ENCODE results near the gene DGLUCY.

Gene DGLUCY

GRCh38 chr14:91238085-91238484 lies 124.2 kb downstream of the DGLUCY start:
- H3K36me3 ChIP-seq (ENCODE audit: control insufficient read depth in 2 of 2, insufficient read depth in 1 of 2, low read length in 2 of 2): no peaks in the 10 kb centered on the region
- ChIA-PET CTCF (no interaction called here), POLR2A (no interaction called here)
- no peak overlapping the region for H3K4me3 ChIP-seq (ENCODE audit: low read depth, low read length)
- no peaks in the 10 kb centered on the region for H3K4me1 ChIP-seq (ENCODE audit: control insufficient read depth, insufficient read depth, low read length)
- TF ChIP-seq ZNF585B (tag by site-specific recombination; IDR thresholded peaks at IDR 0.05): no peak
- no peak for TF ChIP-seq ZSCAN5A (tag by site-specific recombination; IDR thresholded peaks at IDR 0.05)
- TF ChIP-seq TRIM28 (IDR thresholded peaks at IDR 0.05; ENCODE audit: borderline replicate concordance, low read length): no peak
- no peak for TF ChIP-seq ZXDB (tag by site-specific recombination; IDR thresholded peaks at IDR 0.05)
- no peak for TF ChIP-seq ZNF830 (tag by site-specific recombination; IDR thresholded peaks at IDR 0.05; ENCODE audit: low read depth)
- TF ChIP-seq SP3 (tag by site-specific recombination; IDR thresholded peaks at IDR 0.05): no peak
- TF ChIP-seq ZSCAN23 (tag by site-specific recombination; IDR thresholded peaks at IDR 0.05): no peak
- TF ChIP-seq ZNF2 (tag by site-specific recombination; IDR thresholded peaks at IDR 0.05): no peak
- TF ChIP-seq ZNF157 (tag by site-specific recombination; IDR thresholded peaks at IDR 0.05): no peak
- TF ChIP-seq YY2 (tag by site-specific recombination; IDR thresholded peaks at IDR 0.05): no peak
- no peak for TF ChIP-seq ZNF133 (tag by site-specific recombination; IDR thresholded peaks at IDR 0.05)
- TF ChIP-seq ZNF639 (tag by site-specific recombination; IDR thresholded peaks at IDR 0.05): no peak
- H3K27ac ChIP-seq (ENCODE audit: extremely low read depth, low read depth, low read length): no peak overlapping the region
- H3K9me3 ChIP-seq (ENCODE audit: control insufficient read depth, insufficient read depth, low read depth, low read length): no peaks in the 10 kb centered on the region

- H3K9me3 ChIP-seq (ENCODE audit: control insufficient read depth, insufficient read depth, low read depth, low read length): no peaks in the 10 kb centered on the region
- H3K36me3 ChIP-seq (ENCODE audit: control insufficient read depth in 2 of 2, insufficient read depth in 1 of 2, low read length in 2 of 2): no peaks in the 10 kb centered on the region
- H3K4me1 ChIP-seq (ENCODE audit: control insufficient read depth, insufficient read depth, low read length): no peaks in the 10 kb centered on the region
- ChIA-PET POLR2A (no interaction called here), CTCF (no interaction called here)
- TF ChIP-seq ZNF544 (tag by site-specific recombination; IDR thresholded peaks at IDR 0.05): no peak
- TF ChIP-seq ZBTB1 (tag by site-specific recombination; IDR thresholded peaks at IDR 0.05): no peak
- TF ChIP-seq ZNF660 (tag by site-specific recombination; IDR thresholded peaks at IDR 0.05): no peak
- TF ChIP-seq ZNF449 (tag by site-specific recombination; IDR thresholded peaks at IDR 0.05): no peak
- H3K4me3 ChIP-seq (ENCODE audit: low read depth, low read length): no peak overlapping the region
- no peak overlapping the region for H3K27ac ChIP-seq (ENCODE audit: extremely low read depth, low read depth, low read length)
Observed at GRCh38 chr14:91238661-91239060, 124.8 kb downstream of the DGLUCY start.

GRCh38 chr14:91241863-91242262 lies 128.0 kb downstream of the DGLUCY start:
- Histone ChIP-seq H3K4me1 (ENCODE audit: control insufficient read depth, insufficient read depth, low read length) (no peaks in the 10 kb centered on the region), H3K36me3 (ENCODE audit: control insufficient read depth in 2 of 2, insufficient read depth in 1 of 2, low read length in 2 of 2) (no peaks in the 10 kb centered on the region), H3K4me3 (ENCODE audit: low read depth, low read length) (no peak overlapping the region), H3K9me3 (ENCODE audit: control insufficient read depth, insufficient read depth, low read depth, low read length) (no peaks in the 10 kb centered on the region), H3K27ac (ENCODE audit: extremely low read depth, low read depth, low read length) (no peak overlapping the region)
- POLR2A ChIA-PET: no interaction called here
- CTCF ChIA-PET: no interaction called here
- TF ChIP-seq ZNF133 (tag by site-specific recombination; IDR thresholded peaks at IDR 0.05) (no peak), ZNF433 (tag by site-specific recombination; IDR thresholded peaks at IDR 0.05; ENCODE audit: low read depth) (no peak), SP2 (tag by site-specific recombination; IDR thresholded peaks at IDR 0.05) (no peak), OVOL3 (tag by site-specific recombination; IDR thresholded peaks at IDR 0.05) (no peak), ZBTB26 (tag by site-specific recombination; optimal IDR thresholded peaks at IDR 0.05) (no peak), PRDM6 (tag by site-specific recombination; IDR thresholded peaks at IDR 0.05) (no peak), YY1 (tag by site-specific recombination; IDR thresholded peaks at IDR 0.05) (no peak), ZNF16 (tag by site-specific recombination; IDR thresholded peaks at IDR 0.05; ENCODE audit: low read depth) (no peak), ZNF10 (tag by site-specific recombination; IDR thresholded peaks at IDR 0.05) (no peak), SCRT2 (tag by site-specific recombination; IDR thresholded peaks at IDR 0.05) (no peak), ZNF155 (tag by site-specific recombination; IDR thresholded peaks at IDR 0.05) (no peak)
